Activated CD8-positive, alpha-beta T cell treated with anti-CD3 and anti-CD28 coated beads, Interleukin-2, amount 10 ng/mL, durations not matched to agents 7 days and 5 days (primary cell): ENCODE results near the gene NFAM1. TPM values are rescaled to one million over a fixed set of nuclear protein-coding genes. Genes with fewer than 3 reads are reported as not detected.

Source experiments
- ATAC-seq: fragments of 150-1000 bp; cut with Tn5 transposase; one replicate; pipeline ENCODE4 v1.10.0; 2021; ENCODE audit warnings: moderate library complexity
- CTCF ChIA-PET: fragments of 350-600 bp; sonication (Branson Sonifier 250); formaldehyde crosslinking; loops from one replicate; lab custom pipeline; 2021; ENCODE audit warnings: antibody characterized with exemption; lab: Charles Lee
- POLR2A ChIA-PET: fragments of 350-600 bp; sonication (Branson Sonifier 250); formaldehyde crosslinking; loops from one replicate; lab custom pipeline; 2021; ENCODE audit warnings: antibody characterized with exemption; lab: Charles Lee
- DNase-seq: peaks from one replicate; pipeline ENCODE4 v3.0.0-alpha.2; 2020
- H3K27ac Mint-ChIP-seq: one replicate; pipeline ENCODE4 v1.8.0; 2021; ENCODE audit warnings: mild to moderate bottlenecking, mixed read lengths
- H3K27me3 Mint-ChIP-seq: one replicate; pipeline ENCODE4 v1.8.0; 2021; ENCODE audit warnings: low read depth, mixed read lengths
- H3K36me3 Mint-ChIP-seq: one replicate; pipeline ENCODE4 v1.8.0; 2021; ENCODE audit warnings: low read depth, mixed read lengths
- H3K4me1 Mint-ChIP-seq: one replicate; pipeline ENCODE4 v1.8.0; 2021; ENCODE audit warnings: low read depth, mixed read lengths
- H3K4me3 Mint-ChIP-seq: one replicate; pipeline ENCODE4 v1.8.0; 2021; ENCODE audit warnings: mild to moderate bottlenecking, mixed read lengths
- H3K9me3 Mint-ChIP-seq: one replicate; pipeline ENCODE4 v1.8.0; 2022; ENCODE audit warnings: mixed read lengths; ENCODE audit not compliant: insufficient read depth
- total RNA-seq, 2 experiments: library from RNA; stranded (reverse); gene quantifications; one replicate each; pipeline ENCODE4 v1.2.3, GENCODE V29; 2021

NFAM1 gene
- total RNA-seq, 2 experiments from 2014 or later = 0.05 TPM; not detected in 1

DNA sequence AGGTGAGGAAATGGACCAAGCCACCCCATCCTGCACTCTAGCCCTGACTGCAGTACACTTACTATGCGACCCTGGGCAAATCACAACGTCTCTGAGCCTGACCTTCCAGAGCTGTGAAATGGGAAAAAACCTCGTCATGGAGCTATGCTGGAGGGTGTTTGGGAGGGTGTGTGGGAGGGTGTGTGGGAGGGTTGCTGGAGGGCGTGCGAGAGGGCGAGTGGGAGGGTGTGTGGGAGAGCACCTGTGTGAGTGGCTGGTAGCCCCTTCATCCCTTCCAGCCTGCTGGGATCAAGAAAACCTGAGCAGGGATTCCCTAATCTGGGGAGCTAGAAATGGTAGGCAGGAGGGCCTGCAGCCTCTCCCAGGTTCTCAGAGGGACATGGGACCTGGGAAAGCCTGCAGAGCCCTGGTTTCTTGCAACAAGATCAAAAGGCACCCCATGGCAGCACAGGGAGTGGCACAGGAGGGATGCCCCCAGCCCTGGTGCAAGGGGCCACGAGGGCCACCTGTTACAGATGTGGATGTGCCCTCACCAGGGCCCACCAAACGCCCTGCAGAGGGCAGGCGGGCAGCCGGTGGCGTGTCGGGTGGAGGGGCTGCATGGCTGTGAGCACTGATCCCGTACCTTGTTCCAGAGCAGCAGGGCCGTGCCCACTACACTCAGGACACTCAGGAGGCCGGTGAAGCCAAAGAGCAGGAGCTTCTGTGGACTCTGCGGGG is 23.2 kb downstream of the NFAM1 start:
- CTCF ChIA-PET = no interaction called here
- DNase-seq = no peak
- Mint-ChIP-seq H3K27ac (no peak overlapping the region), H3K4me3 (no peak overlapping the region), H3K4me1 (no peaks in the 10 kb centered on the region), H3K36me3 (no peaks in the 10 kb centered on the region), H3K9me3 (no peaks in the 10 kb centered on the region), H3K27me3 (no peaks in the 10 kb centered on the region)
- POLR2A ChIA-PET = no interaction called here
- no peak for ATAC-seq

DNA sequence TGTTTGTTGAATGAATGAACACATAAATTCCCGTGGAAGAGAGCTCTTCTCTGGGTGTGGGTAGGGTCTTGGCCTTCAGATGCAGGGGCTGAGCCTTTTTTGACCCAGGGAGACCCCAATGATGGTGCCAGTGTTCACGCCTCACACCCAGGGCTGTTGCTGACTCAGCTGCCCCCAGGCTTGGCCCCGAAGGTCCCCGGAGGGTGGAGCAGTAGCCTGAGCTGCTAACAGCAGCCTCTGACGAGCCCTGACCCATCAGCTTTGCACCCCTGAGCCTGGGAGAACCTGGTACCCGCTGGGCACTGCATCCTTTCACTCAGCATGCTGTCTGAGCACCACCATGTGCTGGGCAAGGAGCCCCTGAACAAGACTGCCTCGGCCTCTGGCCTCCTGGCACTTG is 23.9 kb downstream of the NFAM1 start:
- ATAC-seq (no peak), DNase-seq (no peak)
- Mint-ChIP-seq H3K4me1 (no peaks in the 10 kb centered on the region), H3K36me3 (no peaks in the 10 kb centered on the region), H3K9me3 (no peaks in the 10 kb centered on the region), H3K27me3 (no peaks in the 10 kb centered on the region), H3K4me3 (no peak overlapping the region), H3K27ac (no peak overlapping the region)
- ChIA-PET POLR2A (no interaction called here), CTCF (no interaction called here)

DNA sequence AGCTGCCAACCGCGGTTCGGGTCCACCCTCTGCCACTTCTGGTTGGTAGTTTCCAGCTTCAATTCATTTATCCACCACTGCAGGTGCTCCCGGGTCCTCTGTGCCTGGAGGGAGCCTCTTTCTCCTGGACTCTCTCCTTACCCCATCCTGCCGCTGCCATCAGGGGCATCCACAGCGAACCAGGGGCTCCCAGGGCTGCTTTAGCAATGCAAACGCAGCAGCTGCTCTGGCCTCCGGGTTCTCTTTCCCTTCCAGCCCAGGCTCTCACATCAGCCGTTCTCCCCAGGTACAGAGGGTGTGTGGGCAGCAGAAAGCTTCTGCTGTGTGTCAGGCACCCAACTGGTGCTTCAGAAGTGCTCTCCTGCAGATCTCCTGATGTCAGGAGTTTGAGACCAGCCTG is 27.9 kb downstream of the NFAM1 start:
- Mint-ChIP-seq H3K9me3 (no peaks in the 10 kb centered on the region), H3K4me3 (no peak overlapping the region), H3K4me1 (no peaks in the 10 kb centered on the region), H3K27ac (no peak overlapping the region), H3K27me3 (no peaks in the 10 kb centered on the region), H3K36me3 (no peaks in the 10 kb centered on the region)
- ATAC-seq (no peak), DNase-seq (no peak)
- ChIA-PET CTCF (interaction anchor here (1.5 kb wide), 1 partner anchor 33 kb away, joined by 3 read pairs; no protein-coding TSS in a partner anchor), POLR2A (no interaction called here)

DNA sequence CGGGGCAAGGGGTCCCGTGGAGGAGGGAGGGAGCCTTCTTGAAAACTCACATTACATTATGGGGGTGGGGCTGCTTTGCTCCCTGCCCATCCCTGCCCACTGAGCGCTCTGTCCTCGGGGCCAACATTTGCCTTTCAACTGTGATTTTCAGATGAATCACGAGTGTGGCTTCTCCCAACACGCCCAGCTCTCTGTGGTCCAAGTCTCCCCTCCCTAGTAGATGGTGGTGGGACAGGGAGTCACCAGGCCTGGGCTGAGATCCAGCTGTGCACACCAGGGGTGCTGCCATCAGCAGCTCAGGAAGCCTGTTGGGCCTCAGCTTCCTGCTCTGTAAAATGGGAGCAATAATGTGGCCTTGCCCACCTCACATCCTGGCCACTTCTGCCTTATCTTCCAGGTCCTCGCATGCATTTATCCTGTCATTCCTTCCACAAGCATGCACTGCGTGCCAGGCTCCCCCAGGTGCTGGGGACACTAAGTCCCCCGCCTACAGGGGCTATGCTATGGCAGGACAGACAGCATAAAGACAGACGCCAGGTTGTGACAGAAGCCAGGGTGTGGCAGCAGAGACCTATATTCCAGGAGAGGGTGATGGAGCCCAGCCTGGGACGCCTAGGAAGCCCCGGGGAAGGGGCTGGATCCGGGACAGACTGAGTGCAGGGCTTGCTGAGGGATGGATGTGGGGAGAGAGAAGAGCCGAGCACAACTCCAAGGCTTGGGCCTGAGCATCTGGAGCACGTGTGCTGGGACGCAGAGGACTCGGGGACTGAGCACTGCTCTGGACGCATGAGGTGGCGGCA is 30.5 kb downstream of the NFAM1 start:
- no peaks in the 10 kb centered on the region for H3K9me3 Mint-ChIP-seq
- H3K27me3 Mint-ChIP-seq = peaks cover 4% of the 10 kb centered on the region
- DNase-seq (no peak), ATAC-seq (no peak)
- POLR2A ChIA-PET = no interaction called here
- no peaks in the 10 kb centered on the region for H3K36me3 Mint-ChIP-seq
- no peak overlapping the region for H3K4me3 Mint-ChIP-seq
- no peak overlapping the region for H3K27ac Mint-ChIP-seq
- H3K4me1 Mint-ChIP-seq = peaks cover 7% of the 10 kb centered on the region
- CTCF ChIA-PET = no interaction called here

DNA sequence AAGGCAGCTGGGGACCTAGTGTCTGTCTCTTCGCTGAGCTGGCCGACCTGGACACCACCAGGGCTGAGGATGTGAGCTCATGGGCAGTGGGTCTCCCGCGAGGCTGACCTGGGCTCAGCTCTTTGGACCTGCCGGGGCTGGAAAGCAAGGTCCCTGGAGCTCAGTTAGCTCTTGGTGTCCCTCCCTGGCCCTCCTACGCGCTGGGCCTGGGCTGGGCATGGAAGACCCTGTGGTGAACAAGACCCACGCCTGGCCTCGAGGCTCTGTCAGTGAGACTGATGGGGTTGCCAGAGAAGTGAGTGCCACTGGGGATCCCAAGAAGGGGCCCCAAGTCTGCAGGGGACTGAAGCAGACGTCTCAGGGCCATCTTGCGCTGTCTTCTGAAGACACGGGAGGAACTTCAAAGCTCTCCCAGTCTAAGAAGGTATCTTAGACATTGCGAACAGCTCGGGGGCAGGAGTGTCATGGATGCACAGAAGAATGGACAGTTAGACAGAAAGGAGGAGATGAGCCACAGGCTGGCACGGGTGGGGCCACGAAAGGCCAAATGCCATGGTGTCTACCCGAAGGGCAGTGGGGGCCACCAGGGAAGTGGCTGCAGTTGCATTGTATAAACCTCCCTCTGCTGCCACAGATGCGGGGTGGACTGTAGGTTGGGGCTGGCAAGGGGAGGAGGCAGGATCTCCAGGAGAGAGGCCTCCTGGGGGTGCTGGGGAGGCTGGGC is 31.2 kb downstream of the NFAM1 start:
- H3K4me1 Mint-ChIP-seq = peaks cover 11% of the 10 kb centered on the region
- CTCF ChIA-PET = no interaction called here

DNA sequence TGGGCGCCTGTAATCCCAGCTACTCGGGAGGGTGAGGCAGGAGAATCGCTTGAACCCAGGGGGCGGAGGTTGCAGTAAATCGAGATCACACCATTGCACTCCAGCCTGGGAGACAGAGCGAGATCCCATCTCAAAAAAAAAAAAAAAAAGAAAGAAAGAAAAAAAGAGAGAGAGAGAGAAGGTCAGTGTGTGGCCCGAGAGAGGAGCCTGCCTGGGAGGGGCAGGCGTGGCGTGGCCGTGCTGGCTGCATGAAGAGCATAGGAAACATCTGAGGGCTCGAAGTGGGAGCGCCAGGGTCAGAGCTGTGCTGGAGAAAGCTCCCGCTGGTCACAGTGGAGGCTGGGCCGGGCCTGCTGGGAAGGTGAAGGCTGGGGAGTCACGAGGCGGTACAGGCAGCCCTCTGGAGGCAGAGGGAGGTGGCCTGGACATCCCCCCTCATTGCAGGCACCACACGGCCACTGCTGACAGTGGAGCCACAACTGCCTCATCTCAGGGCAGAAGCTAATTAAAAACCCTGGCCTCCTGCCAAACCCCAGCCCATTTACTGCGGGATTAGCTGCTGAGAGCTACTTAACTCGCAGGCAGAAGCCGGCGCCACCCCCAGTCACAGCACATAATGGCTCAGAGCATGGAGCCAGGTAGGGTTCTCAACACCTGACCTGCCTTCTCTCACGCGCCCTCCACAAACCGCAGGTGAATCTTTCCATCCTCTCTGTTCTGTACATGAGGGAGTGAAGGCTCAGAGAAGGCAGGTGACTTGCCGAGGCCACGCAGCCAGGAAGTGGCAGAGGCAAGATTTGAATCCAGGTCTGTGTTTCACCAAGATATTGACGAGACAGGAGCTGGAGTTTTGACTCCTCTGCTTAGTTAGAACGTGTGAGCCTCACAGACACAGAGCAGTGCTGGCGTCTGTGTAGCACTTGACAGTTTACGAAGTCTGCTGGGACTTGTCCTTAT is 32.6 kb downstream of the NFAM1 start:
- ChIA-PET POLR2A (no interaction called here), CTCF (no interaction called here)
- ATAC-seq = no peak
- Mint-ChIP-seq H3K27me3 (peaks cover 6% of the 10 kb centered on the region), H3K4me1 (peaks cover 11% of the 10 kb centered on the region), H3K36me3 (no peaks in the 10 kb centered on the region), H3K27ac (no peak overlapping the region), H3K9me3 (no peaks in the 10 kb centered on the region), H3K4me3 (no peak overlapping the region)
- DNase-seq = no peak

More for the DNA sequence above, 31.2 kb downstream of the NFAM1 start:
- Mint-ChIP-seq H3K9me3 (no peaks in the 10 kb centered on the region), H3K27me3 (peaks cover 4% of the 10 kb centered on the region), H3K4me3 (no peak overlapping the region), H3K27ac (no peak overlapping the region), H3K36me3 (no peaks in the 10 kb centered on the region)
- ATAC-seq (no peak), DNase-seq (no peak)
- POLR2A ChIA-PET = no interaction called here

DNA sequence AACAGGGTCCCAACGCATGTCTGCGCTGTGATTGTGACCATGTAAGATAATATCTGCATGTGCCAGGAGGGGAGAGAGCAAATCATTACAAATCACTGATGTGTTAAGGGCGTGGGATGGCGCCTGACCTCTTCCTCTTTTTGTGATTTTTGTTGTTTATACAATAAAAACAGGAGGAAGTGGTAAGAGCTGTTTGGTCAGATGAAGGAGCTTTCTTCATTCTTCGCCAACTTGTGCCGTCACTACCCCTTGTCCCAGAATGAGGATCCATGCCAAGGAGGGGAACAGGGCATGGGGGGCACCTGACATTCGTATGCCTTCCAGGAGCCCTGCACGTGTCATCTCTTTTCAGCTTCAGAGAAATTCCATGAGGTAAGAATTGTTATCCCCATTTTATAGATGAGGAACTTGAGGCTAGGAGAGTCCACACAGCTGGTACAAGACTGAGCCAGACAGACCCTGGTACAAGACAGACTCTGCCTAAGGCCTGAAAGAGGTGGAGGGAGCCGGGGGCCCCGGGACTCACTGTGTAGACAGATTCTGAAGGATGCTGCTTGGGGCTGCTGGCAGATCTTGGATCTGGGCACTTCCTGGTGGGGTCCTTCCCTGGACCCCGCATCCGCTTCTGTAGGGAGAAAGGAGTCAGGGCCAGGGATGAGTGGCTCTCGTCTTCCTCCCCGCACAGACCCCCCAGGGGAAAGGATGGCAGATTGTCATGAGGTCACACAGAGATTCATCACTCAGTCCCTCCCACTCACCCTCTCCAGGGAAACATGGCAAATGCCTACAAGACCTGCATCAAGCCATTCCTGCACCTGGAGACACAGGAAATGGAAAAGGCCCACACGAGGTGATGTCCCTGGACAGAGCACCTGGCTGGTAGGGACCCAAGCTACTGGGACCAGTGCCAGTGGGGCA is 34.6 kb downstream of the NFAM1 start:
- H3K36me3 Mint-ChIP-seq = no peaks in the 10 kb centered on the region
- no peak overlapping the region for H3K4me3 Mint-ChIP-seq
- H3K27ac Mint-ChIP-seq = no peak overlapping the region
- DNase-seq = no peak
- ChIA-PET CTCF (no interaction called here), POLR2A (interaction anchor here (0.8 kb wide), 1 partner anchor 11 kb away, joined by 3 read pairs; no protein-coding TSS in a partner anchor)
- peaks cover 11% of the 10 kb centered on the region for H3K4me1 Mint-ChIP-seq
- ATAC-seq = no peak
- peaks cover 6% of the 10 kb centered on the region for H3K27me3 Mint-ChIP-seq
- H3K9me3 Mint-ChIP-seq = no peaks in the 10 kb centered on the region

DNA sequence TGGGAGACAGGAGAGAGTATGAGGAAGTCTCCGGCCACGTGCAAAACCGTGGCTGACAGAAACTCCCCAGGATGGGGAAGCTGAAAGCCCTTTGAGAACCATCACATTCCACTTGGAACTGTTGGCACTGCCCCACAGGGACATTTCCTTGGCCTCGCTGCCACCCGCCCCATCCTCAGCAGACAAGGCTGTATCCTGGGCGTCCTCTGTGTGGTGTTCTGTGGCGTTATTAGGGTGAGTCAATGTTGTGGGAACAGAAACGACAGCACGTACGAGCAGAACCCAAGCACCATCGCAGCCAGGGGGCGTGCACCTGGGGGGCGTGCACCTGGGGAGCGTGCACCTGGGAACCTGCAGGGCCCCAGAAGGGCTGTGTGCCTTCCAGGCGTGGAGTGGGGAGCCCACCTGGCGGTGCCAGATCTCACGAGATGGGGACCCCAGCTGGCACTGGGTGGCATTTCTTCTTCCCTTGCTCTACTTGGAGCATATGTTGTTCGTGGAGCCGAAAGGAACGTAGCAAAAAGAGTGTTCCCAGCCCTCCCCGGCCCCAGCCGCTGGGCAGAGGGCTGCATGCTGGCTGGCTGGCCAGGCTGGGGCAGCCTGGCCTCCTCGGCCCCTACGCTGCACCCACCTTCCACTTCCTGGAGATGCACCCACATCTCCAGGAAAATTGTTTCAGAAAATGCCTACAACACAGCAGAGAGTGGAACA is 35.4 kb downstream of the NFAM1 start:
- no peaks in the 10 kb centered on the region for H3K9me3 Mint-ChIP-seq
- H3K4me1 Mint-ChIP-seq = peaks cover 11% of the 10 kb centered on the region
- DNase-seq = no peak
- no peaks in the 10 kb centered on the region for H3K36me3 Mint-ChIP-seq
- ChIA-PET POLR2A (interaction anchor here (0.8 kb wide), 1 partner anchor 10 kb away, joined by 3 read pairs; no protein-coding TSS in a partner anchor), CTCF (no interaction called here)
- no peak overlapping the region for H3K27ac Mint-ChIP-seq
- peaks cover 13% of the 10 kb centered on the region for H3K27me3 Mint-ChIP-seq
- H3K4me3 Mint-ChIP-seq = no peak overlapping the region
- no peak for ATAC-seq

DNA sequence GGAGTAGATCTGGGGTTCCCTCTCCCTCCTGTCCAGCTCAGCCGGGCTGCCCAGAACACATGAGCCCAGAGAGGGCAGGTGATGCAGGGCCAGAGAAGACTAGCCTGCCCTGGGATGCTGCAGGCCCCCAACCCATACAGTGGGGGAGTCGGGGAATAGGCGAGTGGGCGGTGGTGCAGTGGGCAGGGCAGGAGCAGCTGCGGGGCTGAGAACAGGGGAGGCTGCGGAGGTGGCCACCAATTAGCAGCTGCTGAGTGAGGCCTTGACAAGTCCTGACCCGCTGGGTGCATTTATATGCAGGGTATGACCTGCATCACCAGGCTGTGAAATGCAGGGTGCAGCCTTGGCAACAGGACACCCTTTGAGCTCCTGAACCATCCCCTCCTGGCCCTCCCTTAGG is 43.1 kb downstream of the NFAM1 start:
- POLR2A ChIA-PET = no interaction called here
- no peaks in the 10 kb centered on the region for H3K4me1 Mint-ChIP-seq
- H3K27ac Mint-ChIP-seq = no peak overlapping the region
- no peak overlapping the region for H3K4me3 Mint-ChIP-seq
- DNase-seq (no peak), ATAC-seq (no peak)
- H3K9me3 Mint-ChIP-seq = no peaks in the 10 kb centered on the region
- H3K27me3 Mint-ChIP-seq = peaks cover 7% of the 10 kb centered on the region
- no peaks in the 10 kb centered on the region for H3K36me3 Mint-ChIP-seq
- CTCF ChIA-PET = no interaction called here

DNA sequence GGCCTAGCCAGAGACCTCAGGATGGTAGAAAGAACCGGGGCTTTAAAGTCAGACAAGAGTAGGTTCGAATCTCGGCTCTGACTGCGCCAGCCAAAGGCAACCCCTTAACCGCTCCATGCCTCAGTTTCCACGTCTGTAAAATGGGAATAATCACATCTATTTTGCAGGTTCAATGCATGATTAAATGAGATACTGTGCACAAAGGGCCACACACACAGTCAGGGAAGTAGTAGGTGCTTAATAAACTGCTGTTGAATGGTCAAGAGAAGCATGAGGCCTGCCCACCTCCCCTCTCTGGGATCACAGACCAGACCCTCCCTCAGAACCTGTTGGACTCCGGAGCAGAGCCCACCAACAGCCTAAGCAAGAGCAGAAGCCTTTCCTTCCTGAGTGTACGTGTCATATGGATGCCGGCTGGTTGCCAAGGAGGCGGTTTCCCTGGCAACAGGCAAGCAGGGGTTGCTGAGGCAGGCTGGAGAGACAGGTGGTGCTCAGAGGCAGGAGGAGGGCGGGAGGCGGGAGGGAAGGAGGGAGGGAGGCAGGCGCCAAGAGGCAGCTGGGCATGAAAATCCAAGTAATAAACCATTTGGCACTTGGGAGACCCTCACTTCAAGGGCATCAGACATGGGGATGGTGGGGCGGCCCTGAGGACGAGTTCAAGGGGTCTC is 43.9 kb downstream of the NFAM1 start:
- POLR2A ChIA-PET = no interaction called here
- Mint-ChIP-seq H3K36me3 (no peaks in the 10 kb centered on the region), H3K27me3 (peaks cover 7% of the 10 kb centered on the region), H3K4me1 (no peaks in the 10 kb centered on the region), H3K9me3 (no peaks in the 10 kb centered on the region), H3K4me3 (no peak overlapping the region), H3K27ac (no peak overlapping the region)
- ATAC-seq (no peak), DNase-seq (no peak)
- CTCF ChIA-PET = interaction anchor here (1.1 kb wide), 1 partner anchor 13 kb away, joined by 3 read pairs; no protein-coding TSS in a partner anchor
